Measurements from ENCODE around the gene TUBGCP2.

GRCh38 chr10:133249975-133250754 is 58.5 kb downstream of the TUBGCP2 start:
- TF ChIP-seq CTCF (conservative IDR thresholded peaks at IDR 0.05; ENCODE audit: low read length) (no peak), EZH2phosphoT487 (IDR thresholded peaks at IDR 0.05; ENCODE audit: borderline replicate concordance) (no peak)

All from Loucy (cell line).